Keratinocyte (primary cell): Measurements from ENCODE around the gene CHRDL1. TPM values are rescaled to one million over a fixed set of nuclear protein-coding genes. Genes with fewer than 3 reads are reported as not detected.

Source experiments
- DNase-seq: peaks from one replicate; pipeline ENCODE4 v3.0.0-alpha.2; 2011; ENCODE audit warnings: low read depth, missing footprints, low spot score
- FAIRE-seq: peaks from 2 replicates; lab custom pipeline; 2011; peaks lifted over from hg19 to GRCh38; lab: Jason Lieb, UNC
- H2AFZ ChIP-seq: 2 replicates; pipeline ENCODE4 v1.6.0; 2012; ENCODE audit warnings: low read length, control low read depth, inconsistent platforms; ENCODE audit not compliant: control insufficient read depth
- H3K27ac ChIP-seq: 2 replicates; pipeline ENCODE4 v1.5.1; 2011; ENCODE audit warnings: low read length; ENCODE audit not compliant: control insufficient read depth, insufficient read depth
- H3K27me3 ChIP-seq: 3 replicates; pipeline ENCODE4 v1.6.0; 2011; ENCODE audit warnings: low read length; ENCODE audit not compliant: control insufficient read depth, insufficient read depth; ENCODE audit errors: extremely low read depth
- H3K36me3 ChIP-seq, 2 experiments: 2 replicates in 1 of 2; 3 replicates in 1 of 2; pipeline ENCODE4 v1.5.1; 2011; ENCODE audit warnings: low read length in 2 of 2, mild to moderate bottlenecking in 1 of 2; ENCODE audit not compliant: control insufficient read depth in 2 of 2, insufficient read depth in 2 of 2; ENCODE audit errors: extremely low read depth in 1 of 2
- H3K4me1 ChIP-seq: 3 replicates; pipeline ENCODE4 v1.5.1; 2011; ENCODE audit warnings: low read length; ENCODE audit not compliant: control insufficient read depth, insufficient read depth; ENCODE audit errors: extremely low read depth
- H3K4me2 ChIP-seq: 3 replicates; pipeline ENCODE4 v1.6.0; 2011; ENCODE audit warnings: low read depth, low read length; ENCODE audit not compliant: control insufficient read depth, insufficient read depth; ENCODE audit errors: extremely low read depth
- H3K4me3 ChIP-seq, 3 experiments: fragments of 200-600 bp in 1 of 3; sonication (generic) in 1 of 3; 2 replicates in 2 of 3; 3 replicates in 1 of 3; pipeline ENCODE4 v1.5.1; 2011 to 2016; ENCODE audit warnings: low read length in 3 of 3, mild to moderate bottlenecking in 3 of 3, control low read depth in 2 of 3, inconsistent platforms in 1 of 3, low read depth in 1 of 3, mixed read lengths in 1 of 3, mixed run types in 1 of 3, moderate library complexity in 1 of 3; ENCODE audit not compliant: control insufficient read depth in 2 of 3, insufficient read depth in 2 of 3; ENCODE audit errors: extremely low read depth in 1 of 3
- H3K79me2 ChIP-seq: 2 replicates; pipeline ENCODE4 v1.6.0; 2012; ENCODE audit warnings: low read length; ENCODE audit not compliant: control insufficient read depth, insufficient read depth
- H3K9ac ChIP-seq: 3 replicates; pipeline ENCODE4 v1.6.0; 2011; ENCODE audit warnings: low read length; ENCODE audit not compliant: control insufficient read depth, insufficient read depth; ENCODE audit errors: extremely low read depth
- H3K9me1 ChIP-seq: 3 replicates; pipeline ENCODE4 v1.6.0; 2011; ENCODE audit warnings: low read length; ENCODE audit not compliant: control insufficient read depth, insufficient read depth; ENCODE audit errors: extremely low read depth
- H3K9me3 ChIP-seq: 2 replicates; pipeline ENCODE4 v1.5.1; 2012; ENCODE audit warnings: low read depth, low read length; ENCODE audit not compliant: control insufficient read depth
- H4K20me1 ChIP-seq: 3 replicates; pipeline ENCODE4 v1.6.0; 2011; ENCODE audit warnings: low read length; ENCODE audit not compliant: control insufficient read depth, insufficient read depth; ENCODE audit errors: extremely low read depth
- CTCF ChIP-seq, 3 experiments: IDR thresholded peaks in 1 of 3; conservative IDR thresholded peaks in 1 of 3; optimal IDR thresholded peaks in 1 of 3; 2 replicates in 2 of 3; 3 replicates in 1 of 3; pipeline versions ENCODE3 to v1.5.1; 2011; ENCODE audit warnings: low read length in 3 of 3, mild to moderate bottlenecking in 3 of 3, moderate library complexity in 2 of 3, control low read depth in 1 of 3, inconsistent platforms in 1 of 3; ENCODE audit not compliant: insufficient read depth in 2 of 3; ENCODE audit errors: extremely low read depth in 1 of 3
- EZH2 ChIP-seq: IDR thresholded peaks from one replicate; pipeline ENCODE4 v1.6.1; 2012; ENCODE audit warnings: inconsistent platforms, mild to moderate bottlenecking, low read length, moderate library complexity
- dilution Hi-C: fragments of 300-500 bp; cut with MboI; formaldehyde crosslinking; loops from one replicate; pipeline ENCODE4 v1.7.0; 2020; ENCODE audit warnings: low sequenced_read_pairs; ENCODE audit not compliant: extremely low pct_ligation_motif_present
- polyA plus RNA-seq, 5 experiments: library from polyadenylated mRNA; depleted of rRNA in 3 of 5; stranded (reverse) in 3 of 5; stranded (forward) in 1 of 5; unstranded in 1 of 5; fragments of >200 nt; gene quantifications; 1 replicate in 1 of 5; 2 replicates in 3 of 5; 3 replicates in 1 of 5; pipeline versions ENCODE4 v1.2.1 to v1.2.3, GENCODE V29; 2011 to 2012; ENCODE audit warnings: missing spikeins in 2 of 5, low read depth in 1 of 5, low replicate concordance in 1 of 5

The CHRDL1 gene
- polyA plus RNA-seq, 1 donor (not counting 4 experiments of a cell fraction or from before 2014, with no cell fraction given), result not detected

- no peak overlapping the region for H2AFZ ChIP-seq
- no peak overlapping the region for H3K27ac ChIP-seq
- no peaks in the 10 kb centered on the region for H3K9me3 ChIP-seq
- no peaks in the 10 kb centered on the region for H4K20me1 ChIP-seq
- no peak overlapping the region for H3K4me2 ChIP-seq
- H3K9me1 ChIP-seq, result no peaks in the 10 kb centered on the region
- no peaks in the 10 kb centered on the region for H3K36me3 ChIP-seq
- H3K79me2 ChIP-seq, result no peaks in the 10 kb centered on the region
- TF ChIP-seq CTCF (optimal IDR thresholded peaks at IDR 0.05 in 1 of 3, IDR thresholded peaks at IDR 0.05 in 1 of 3, conservative IDR thresholded peaks at IDR 0.05 in 1 of 3; ENCODE audit: extremely low read depth in 1 of 3, insufficient read depth in 2 of 3, low read length in 3 of 3) (no peak), EZH2 (no peak)
- FAIRE-seq, result no peak
- H3K27me3 ChIP-seq, result peaks cover 30% of the 10 kb centered on the region
- no peak for DNase-seq
- dilution Hi-C loops, result no loop called here
- no peaks in the 10 kb centered on the region for H3K4me1 ChIP-seq
- H3K9ac ChIP-seq, result no peak overlapping the region
- no peak overlapping the region for H3K4me3 ChIP-seq
These were observed 1.0 kb downstream of the CHRDL1 start for GRCh38 chrX:110794601-110795000.

- no peaks in the 10 kb centered on the region for H3K4me1 ChIP-seq
- peaks cover 24% of the 10 kb centered on the region for H3K27me3 ChIP-seq
- no peaks in the 10 kb centered on the region for H4K20me1 ChIP-seq
- TF ChIP-seq EZH2, result no peak
- no peak for TF ChIP-seq CTCF (optimal IDR thresholded peaks at IDR 0.05 in 1 of 3, IDR thresholded peaks at IDR 0.05 in 1 of 3, conservative IDR thresholded peaks at IDR 0.05 in 1 of 3; ENCODE audit: extremely low read depth in 1 of 3, insufficient read depth in 2 of 3, low read length in 3 of 3)
- no peak overlapping the region for H3K9ac ChIP-seq
- dilution Hi-C loops, result no loop called here
- H2AFZ ChIP-seq, result no peak overlapping the region
- H3K9me3 ChIP-seq, result no peaks in the 10 kb centered on the region
- no peaks in the 10 kb centered on the region for H3K9me1 ChIP-seq
- H3K27ac ChIP-seq, result no peak overlapping the region
- DNase-seq (no peak), FAIRE-seq (no peak)
- H3K79me2 ChIP-seq, result no peaks in the 10 kb centered on the region
- no peak overlapping the region for H3K4me3 ChIP-seq
- H3K36me3 ChIP-seq, result no peaks in the 10 kb centered on the region
- no peak overlapping the region for H3K4me2 ChIP-seq
These were observed 4.5 kb downstream of the CHRDL1 start for GRCh38 chrX:110791071-110791470.
